Fibroblast of skin of scalp (primary cell): Measurements from ENCODE around the gene NT5C1A.

Source experiments
- DNase-seq: peaks from one replicate; pipeline ENCODE4 v3.0.0-alpha.2; 2013

NT5C1A gene

DNA sequence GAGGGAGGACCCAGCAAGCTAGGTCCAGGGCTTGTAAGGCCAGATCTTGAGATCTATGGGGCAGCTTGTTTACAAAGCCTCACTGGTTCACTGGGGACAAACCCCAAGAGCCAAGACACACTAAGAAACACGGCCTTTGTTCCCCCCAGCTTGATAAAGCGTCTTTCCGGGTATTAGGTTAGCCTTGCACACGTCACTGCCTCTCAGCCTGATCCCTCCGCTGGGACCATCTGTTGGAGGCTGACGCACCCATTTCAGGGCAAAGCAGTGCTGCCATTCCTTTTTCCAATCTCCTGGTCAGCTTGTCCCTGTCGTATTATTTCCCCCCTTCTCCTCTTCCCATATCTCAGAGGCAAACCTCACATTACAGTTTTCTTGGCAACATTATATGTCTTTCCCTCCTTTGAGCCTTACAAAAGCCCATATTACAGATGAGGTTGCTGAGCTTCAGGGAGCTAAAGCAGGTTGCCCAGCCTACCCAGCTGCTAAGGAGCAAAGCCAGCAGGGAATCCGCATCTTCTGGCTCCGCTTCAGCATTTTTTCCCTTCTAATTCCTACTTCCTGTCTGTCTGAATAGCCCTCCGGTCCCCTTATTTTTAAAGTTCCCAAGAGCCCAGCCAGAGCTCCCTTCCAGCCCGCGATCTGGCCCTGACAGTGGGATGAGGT is 36.6 kb downstream of the NT5C1A start:
- DNase-seq: no peak

DNA sequence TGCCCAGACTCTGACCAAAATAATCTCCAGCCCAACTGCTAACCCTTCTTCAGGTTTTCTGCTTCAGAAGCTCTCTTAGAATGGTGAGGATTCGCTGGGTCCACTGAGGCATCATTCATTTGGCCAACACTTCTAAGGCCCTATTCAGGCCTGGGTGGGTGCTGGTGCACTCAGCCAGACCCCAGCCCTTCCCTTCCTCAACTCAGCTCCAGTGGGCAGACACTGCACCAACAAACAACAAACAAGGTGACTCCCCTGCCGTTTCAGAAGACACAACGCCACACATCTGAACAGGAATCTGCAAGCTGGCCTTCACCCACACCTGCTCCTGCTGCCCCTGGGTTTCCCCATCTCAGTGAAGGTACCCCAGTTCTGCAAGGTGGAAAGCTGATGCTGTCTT is 38.5 kb downstream of the NT5C1A start:
- no peak for DNase-seq

DNA sequence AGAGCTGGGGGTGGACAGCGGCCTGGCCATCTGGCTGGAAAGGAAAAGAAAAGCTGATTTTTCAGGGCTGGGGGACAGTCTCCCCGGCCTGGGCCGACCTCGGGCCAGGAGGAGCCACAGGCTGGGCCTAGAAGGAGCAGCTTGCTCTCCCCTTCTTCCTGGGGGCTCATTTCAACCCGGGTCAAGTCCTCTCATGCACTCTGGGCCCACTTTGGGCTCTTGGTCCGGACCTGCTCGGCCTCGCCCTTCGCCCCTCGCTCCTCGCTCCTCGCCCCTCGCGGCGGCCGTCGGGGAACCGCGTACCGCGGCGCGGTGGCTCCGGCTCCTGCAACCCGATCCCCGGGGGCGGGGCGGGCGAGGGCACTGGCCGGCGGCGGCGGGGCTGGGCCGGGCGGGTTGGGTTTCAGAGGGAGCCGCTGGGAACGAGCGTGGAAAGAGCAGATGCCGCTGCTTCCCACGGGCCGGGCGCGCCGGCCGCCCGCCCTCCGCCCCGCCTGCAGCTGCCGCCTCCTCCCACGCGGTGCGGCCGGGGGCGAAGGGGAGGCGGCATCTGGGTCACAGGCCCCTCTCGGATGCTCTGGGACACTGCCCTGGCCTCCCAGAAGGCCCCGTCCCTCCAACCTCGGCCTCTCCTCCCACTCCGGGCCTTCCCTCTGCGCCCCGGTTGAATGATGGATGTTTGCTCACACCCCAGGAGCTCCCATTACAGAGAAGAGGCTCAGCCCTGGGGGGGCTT is 39.1 kb downstream of the NT5C1A start:
- peak; percentile 44 for DNase-seq

DNA sequence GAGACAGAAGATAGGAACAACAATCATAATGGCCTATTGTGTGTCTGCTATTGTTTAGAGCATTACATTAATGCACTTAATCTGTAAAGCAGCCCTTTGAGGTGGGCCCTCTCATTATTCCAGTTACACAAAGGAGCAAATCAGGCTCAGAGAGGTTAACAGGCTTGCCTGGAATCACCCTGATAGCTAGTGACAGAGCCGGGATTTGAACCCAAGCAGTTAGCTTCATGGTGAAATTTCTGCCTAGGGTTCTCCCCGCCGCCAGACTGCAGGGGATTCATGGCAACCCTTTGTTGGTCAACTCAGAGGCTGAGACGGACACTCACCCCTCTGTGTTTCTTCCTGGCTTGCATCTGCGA is 39.6 kb downstream of the NT5C1A start:
- DNase-seq: no peak

DNA sequence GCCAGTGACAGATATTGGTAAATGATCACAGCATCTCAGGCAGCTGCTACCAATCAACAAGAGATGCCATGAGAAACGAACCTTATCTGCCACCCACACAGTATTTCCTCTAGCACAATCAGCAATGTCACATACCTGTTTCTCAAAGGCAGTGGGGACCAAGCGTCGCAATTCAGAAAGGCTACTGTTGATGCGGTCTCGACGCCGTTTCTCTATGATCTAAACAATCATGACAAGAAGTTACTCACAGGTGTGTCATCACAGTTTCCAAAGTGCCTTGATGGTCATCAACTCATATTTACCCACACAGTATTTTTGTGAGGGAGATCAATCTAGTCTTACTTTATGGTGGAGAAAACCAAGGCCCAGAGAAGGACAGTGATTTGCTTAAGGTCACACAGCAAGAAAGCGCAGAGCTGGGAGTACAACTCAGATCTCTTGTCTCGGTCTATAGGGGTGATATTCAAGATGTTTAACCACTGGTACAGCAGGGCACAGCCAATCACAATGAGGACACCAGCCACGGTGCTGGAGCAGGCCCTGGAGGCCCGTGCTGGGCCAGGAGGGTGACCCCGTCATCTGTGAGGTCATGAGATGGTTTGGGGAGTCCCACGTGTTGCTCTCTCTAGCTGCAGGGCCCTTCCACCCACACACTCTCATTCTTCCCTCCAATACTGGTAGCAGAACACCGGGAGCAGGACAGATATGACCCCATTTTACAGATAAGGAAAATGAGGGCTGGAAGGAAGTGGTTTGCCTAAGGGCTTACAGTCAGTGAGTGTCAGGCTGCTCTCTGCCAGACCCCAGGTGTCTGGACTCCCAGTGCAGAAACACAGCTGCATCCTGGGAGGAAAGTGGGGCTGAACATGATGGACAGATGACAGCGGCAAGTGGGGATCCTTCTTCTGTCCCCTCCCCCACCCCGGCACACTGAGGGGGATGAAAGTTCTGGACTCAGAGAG is 40.3 kb downstream of the NT5C1A start:
- no peak for DNase-seq

DNA sequence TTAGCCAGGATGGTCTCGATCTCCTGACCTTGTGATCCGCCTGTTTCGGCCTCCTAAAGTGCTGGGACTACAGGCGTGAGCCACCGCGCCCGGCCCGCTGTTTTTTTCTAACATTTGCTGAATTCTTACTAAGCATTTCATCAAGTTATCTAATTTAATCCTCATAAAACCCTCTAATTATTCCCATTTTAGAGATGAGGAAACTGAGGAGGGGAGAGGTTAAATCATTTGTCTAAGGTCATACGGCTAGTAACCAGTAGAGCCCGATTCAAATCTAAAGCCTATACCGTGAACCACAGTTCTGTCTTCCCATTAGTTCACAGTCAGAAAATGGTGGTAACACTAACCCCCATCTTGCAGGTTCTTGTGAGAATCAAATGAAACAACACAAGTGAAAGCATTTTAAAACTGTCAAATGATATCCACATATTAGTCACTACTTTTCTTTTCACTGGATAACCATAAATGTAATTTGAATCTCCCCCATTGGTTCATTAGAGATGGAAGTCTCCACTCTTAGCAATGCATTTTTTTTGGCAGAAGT is 43.0 kb downstream of the NT5C1A start:
- DNase-seq: no peak

DNA sequence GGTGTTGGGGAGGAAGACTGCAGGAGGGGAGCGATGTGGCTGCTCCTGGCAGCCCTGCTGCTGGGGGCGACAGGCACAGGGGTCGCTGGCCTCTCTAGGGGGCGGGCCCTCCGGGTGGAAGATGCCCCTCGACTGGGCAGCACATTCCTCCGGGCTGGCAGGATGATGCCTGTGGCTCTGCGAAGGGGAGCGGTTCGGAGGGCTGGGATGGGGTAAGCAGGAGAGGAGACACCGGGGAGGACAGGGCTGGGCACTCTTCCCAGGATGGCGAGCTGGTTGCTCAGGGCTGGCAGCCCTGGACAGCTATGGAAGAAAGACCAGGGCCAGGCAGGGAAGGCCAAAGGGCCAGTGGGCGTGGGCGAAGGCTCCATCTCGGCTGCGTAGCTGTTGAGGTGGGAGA is 45.3 kb downstream of the NT5C1A start:
- no peak for DNase-seq

DNA sequence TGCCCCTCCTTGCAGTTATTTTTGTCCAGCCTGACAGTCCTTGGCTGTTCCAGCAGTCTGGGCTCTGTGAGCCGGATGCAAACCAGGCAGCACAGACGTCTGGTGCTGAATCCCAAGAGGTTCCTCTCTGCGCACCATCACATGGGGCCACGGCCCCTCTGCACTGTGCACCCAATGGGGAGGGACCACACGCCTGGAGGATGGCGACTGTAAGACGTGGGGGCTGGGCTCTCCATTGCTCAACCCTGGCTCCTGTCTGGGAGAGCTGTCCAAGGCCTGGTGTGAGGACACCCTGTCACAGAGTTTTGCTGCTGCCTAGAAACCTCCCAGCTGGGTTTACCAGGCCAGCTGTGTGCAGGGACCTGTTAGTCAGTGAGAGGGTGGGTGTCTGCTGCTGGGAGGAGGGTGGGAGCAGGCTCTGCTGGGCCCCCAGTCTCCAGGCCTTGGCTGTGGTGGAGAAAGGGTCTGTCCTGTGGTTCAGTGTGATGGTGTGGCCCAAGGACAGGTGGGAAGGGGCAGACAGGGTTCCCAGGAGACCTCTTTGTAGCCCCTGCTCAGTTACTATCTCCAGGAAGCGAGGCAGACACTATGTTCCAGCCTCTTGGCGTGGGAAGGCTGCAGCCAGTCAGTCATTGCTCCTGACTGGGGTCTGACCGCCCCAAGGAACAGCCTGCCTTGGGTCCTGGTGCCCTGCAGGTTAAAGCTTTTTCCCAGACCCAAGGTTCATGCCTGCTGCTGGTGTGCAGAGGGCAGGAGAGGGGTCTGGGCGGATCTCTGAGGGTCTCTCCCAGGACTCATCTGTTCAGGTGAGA is 46.2 kb downstream of the NT5C1A start:
- peak; percentile 56 for DNase-seq

DNA sequence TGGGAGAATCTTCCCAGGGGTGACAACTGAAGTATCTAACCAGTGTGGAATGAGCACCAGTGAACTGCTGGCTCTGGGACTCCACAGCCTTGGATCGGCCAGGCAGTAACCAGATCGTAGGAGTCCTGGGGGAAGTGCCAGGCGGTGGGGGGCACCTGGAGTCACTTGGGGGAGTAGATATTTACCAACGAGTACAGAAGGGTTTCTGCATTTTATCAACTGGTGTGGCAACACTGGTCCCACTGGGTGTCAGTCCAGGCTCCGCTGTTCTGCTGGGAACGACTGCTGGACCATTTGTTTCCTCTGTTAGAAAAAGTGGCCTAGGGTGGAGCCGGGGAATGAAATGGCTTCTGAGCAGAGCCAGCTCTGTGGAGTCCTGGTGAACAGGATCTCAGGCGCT is 46.9 kb downstream of the NT5C1A start:
- no peak for DNase-seq

DNA sequence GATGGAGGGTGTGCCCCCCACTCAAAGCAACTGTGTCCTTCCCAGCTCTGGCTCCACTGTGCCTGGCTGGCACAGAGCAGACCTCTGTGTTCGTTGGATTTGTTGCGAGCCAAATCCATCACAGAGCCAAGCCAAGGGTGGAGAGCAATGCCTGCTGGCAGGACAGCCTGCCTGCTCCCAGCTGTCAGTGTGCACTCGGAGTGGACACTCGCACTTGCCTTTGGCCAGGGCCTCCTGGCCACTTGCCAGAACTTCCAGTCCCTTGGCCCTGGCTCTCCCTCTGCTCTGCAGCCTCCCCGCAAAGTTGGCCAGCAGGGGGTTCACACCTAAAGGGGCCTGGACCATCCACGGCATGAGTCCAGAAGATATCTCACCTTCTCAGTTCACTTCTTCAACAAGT is 48.9 kb downstream of the NT5C1A start:
- no peak for DNase-seq

DNA sequence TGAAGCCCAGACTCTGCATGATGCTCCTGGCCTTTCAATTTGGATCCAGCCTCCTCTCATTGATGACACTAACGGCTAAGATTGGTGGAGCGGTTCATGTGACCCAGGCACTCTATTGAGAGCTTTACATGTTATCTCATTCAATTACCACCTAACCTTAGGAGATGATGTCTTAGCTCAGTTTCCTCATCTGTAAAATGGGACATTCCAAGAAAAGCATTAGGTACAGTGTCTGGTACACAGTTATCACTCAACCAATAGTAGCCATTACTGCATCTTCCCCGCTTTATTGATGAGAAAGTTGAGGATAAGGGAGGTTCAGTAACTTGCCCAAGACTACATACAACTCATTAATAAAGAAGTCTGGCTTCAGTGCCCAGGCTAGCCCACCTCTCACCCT is 49.5 kb downstream of the NT5C1A start:
- DNase-seq: no peak

DNA sequence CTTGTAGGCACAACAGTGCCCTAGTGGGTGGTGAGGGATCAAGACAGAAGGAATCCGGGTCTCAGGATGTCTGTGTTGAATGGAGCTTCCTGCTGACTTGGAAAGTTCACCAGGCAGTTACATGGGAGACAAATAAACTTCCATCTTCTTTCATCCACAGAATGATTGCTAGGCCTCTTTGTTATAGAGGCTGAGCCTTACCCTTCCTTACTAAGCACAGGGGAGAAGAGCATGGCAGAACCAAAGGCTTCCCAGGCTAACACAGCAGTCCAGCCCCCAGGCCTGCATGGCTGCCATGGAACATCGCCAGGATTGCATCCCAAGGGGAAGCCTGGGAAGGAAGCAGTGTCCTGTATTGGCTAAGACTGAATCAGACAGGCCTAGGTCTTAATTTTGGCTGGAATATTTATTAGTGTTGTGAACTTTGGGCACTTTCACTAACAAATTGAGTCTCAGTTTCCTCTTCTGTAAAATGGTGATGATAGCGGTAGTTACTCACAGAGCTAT is 51.2 kb downstream of the NT5C1A start:
- DNase-seq: peak; percentile 30

DNA sequence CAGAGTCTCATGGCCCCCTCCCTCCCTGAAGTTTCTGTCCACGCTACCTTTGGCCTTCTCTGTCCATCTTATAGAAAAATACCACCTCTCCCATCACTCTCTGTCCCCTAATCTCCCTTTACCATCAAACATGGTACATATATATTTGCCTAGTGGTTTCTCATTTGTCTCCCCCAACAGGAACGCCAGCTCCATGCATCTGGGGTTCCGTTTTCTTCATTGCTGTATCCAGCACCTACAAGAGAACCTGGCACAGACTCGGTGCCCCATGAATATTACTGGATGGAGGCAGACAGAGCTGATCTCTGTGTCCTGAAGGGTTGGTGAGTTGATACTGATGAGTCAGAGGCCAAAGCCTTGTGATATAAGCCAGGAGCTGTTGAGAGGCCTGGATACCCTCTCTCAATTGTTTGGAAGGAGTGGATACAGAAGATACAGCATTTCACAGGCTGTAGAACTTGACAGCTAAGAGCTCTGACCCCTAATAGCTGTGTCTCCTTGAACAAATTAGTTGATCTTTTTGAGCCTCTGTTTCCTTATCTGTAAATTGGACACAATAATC is 54.3 kb downstream of the NT5C1A start:
- no peak for DNase-seq

DNA sequence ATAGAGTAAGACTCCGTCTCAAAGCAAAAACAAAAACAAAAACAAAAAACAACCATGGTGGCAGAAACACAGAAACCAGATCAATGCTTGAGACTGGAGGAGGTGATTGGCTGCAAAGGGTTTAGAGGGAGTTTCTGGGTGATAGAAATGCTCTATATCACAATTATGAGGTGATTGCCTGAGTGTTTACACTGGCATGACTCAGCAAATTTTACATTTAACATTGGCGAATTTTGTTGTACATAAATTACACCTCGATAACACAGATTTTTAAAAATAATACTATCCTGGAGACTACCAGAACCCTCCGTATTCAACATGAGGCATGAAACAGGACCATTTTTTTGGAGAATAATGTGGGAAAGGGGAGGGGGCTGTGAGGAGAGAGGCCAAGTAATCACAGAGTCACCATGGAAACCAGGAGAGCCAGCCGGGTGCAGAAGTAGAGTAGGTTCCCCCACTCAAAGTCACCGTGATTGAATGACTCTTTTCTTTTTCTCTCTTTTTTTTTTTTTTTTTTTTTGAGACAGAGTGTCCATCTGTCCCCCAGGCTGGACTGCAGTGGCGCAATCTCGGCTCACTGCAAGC is 56.7 kb downstream of the NT5C1A start:
- no peak for DNase-seq

DNA sequence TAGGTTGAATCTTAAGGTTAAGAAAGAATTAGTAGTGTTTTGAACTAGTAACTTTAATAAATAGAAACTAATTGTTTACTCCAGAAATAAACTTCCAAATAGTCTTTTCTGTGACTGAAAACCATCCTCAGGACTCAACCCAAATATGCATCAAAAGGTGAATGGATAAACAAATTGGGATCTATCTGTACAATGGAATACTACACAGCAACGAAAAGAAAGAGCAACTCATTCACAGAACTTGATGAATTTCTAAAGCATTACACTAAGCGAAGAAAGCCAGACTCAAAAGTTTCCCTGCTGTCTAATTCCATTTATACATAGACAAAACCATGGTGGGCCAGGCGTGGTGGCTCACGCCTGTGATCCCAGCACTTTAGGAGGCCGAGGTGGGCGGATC is 57.4 kb downstream of the NT5C1A start:
- DNase-seq: no peak

DNA sequence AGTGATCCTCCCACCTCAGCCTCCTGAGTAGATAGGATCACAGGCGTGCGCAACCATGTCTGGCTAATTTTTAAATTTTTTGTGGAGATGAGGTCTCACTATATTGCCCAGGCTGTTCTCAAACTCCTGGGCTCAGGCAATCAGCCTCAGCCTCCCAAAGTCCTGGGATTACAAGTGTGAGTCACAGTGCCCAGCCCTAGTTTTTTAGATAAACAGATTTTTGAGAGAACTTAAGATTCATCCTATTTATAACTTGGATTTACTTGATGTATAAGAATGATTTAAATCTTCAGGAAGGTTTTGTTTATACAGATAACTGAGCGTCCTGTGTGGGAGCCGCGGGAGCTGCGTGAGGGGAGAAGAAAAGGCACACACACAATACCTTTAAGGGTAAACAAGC is 58.7 kb downstream of the NT5C1A start:
- no peak for DNase-seq

DNA sequence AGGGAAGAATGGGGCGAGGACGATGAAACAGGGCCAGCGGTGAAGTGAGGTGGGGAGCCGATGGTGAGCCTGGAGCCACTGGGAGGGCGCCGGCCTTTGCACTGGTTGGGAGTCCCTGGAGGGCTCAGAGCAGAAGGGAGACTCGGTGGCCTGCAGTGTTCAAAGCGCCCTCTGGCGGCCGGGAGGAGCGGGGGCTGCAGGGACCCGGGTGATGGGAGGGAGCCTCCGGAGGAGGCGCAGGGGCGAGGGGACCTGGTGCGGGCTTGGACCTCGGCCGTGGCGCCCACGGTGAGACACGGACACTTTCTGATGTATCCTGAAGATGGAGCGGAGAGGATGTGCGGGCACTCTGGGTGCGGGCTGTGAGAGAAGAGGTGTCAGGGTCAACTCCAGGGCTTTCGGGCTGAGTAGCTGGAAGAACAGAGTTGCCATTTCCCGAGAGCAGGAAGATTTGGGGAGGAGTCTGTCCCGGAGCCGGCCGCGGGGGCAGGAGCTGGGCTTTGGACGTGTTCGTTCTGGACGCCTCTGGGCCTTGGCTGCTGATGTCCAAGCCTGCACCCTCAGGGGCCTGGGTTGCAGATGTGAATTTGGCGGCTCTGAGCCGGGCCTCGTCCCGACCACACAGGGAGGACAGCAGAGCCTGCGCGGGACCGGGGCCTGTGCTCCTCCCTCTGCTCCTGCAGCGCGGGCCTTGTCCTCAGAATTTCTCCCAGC is 62.1 kb downstream of the NT5C1A start:
- peak; percentile 58 for DNase-seq
